GM23338 (cell line): ENCODE data around the gene PCSK6. TPM values are rescaled to one million over a fixed set of nuclear protein-coding genes. Genes with fewer than 3 reads are reported as not detected.

Experiments used
- ATAC-seq: fragments of 200-7000 bp; cut with Tn5 transposase; 3 replicates; pipeline ENCODE4 v1.9.1; 2020
- DNase-seq: peaks from one replicate; pipeline ENCODE4 v3.0.0-alpha.2; 2015; ENCODE audit warnings: low spot score
- H2AFZ ChIP-seq: fragments of 200-600 bp; sonication (generic); 2 replicates; pipeline ENCODE4 v1.8.0; 2016; ENCODE audit warnings: antibody characterized with exemption, mild to moderate bottlenecking, moderate library complexity
- H3F3A ChIP-seq: fragments of 200-600 bp; sonication (generic); replicated peaks from 2 replicates; pipeline ENCODE4 v1.8.0; 2017; ENCODE audit warnings: antibody characterized with exemption, mixed run types, low read depth
- H3K27ac ChIP-seq: fragments of 200-600 bp; sonication (generic); 2 replicates; pipeline ENCODE4 v1.6.1; 2016; ENCODE audit warnings: low read depth
- H3K27me3 ChIP-seq: fragments of 200-600 bp; sonication (generic); 2 replicates; pipeline ENCODE4 v1.8.0; 2016; ENCODE audit warnings: mild to moderate bottlenecking, mixed run types, moderate library complexity; ENCODE audit not compliant: insufficient read depth
- H3K36me3 ChIP-seq: fragments of 200-600 bp; sonication (generic); 2 replicates; pipeline ENCODE4 v1.8.0; 2016; ENCODE audit warnings: mild to moderate bottlenecking; ENCODE audit not compliant: insufficient read depth
- H3K4me1 ChIP-seq: fragments of 200-600 bp; sonication (generic); 2 replicates; pipeline ENCODE4 v1.8.0; 2016; ENCODE audit warnings: mild to moderate bottlenecking, moderate library complexity; ENCODE audit not compliant: insufficient read depth
- H3K4me2 ChIP-seq: fragments of 200-600 bp; sonication (generic); 2 replicates; pipeline ENCODE4 v1.7.1; 2017; ENCODE audit warnings: mixed run types
- H3K4me3 ChIP-seq: fragments of 200-600 bp; sonication (generic); 2 replicates; pipeline ENCODE4 v1.6.1; 2016; ENCODE audit warnings: mixed run types
- H3K79me2 ChIP-seq: fragments of 200-600 bp; sonication (generic); replicated peaks from 2 replicates; pipeline ENCODE4 v1.8.0; 2017; ENCODE audit warnings: mild to moderate bottlenecking; ENCODE audit not compliant: insufficient read depth
- H3K9me2 ChIP-seq: fragments of 200-600 bp; sonication (generic); 2 replicates; pipeline ENCODE4 v1.8.0; 2017; ENCODE audit not compliant: insufficient read depth
- H4K20me1 ChIP-seq: fragments of 200-600 bp; sonication (generic); replicated peaks from 2 replicates; pipeline ENCODE4 v1.8.0; 2017; ENCODE audit warnings: mild to moderate bottlenecking; ENCODE audit not compliant: insufficient read depth
- H3K27ac Mint-ChIP-seq: 2 replicates; pipeline ENCODE4 v1.8.0; 2020; ENCODE audit warnings: inconsistent platforms, mild to moderate bottlenecking, moderate library complexity, mixed read lengths
- H3K27me3 Mint-ChIP-seq: 3 replicates; pipeline ENCODE4 v1.8.0; 2022; ENCODE audit warnings: low read depth, mild to moderate bottlenecking, moderate library complexity, mixed read lengths, inconsistent platforms; ENCODE audit not compliant: insufficient read depth, poor library complexity
- H3K36me3 Mint-ChIP-seq: 3 replicates; pipeline ENCODE4 v1.8.0; 2021; ENCODE audit warnings: low read depth, mild to moderate bottlenecking, inconsistent platforms, moderate library complexity, mixed read lengths
- H3K4me1 Mint-ChIP-seq: 3 replicates; pipeline ENCODE4 v1.8.0; 2020; ENCODE audit warnings: mild to moderate bottlenecking, inconsistent platforms, mixed read lengths
- H3K4me3 Mint-ChIP-seq: 3 replicates; pipeline ENCODE4 v1.8.0; 2021; ENCODE audit warnings: moderate library complexity, mild to moderate bottlenecking, inconsistent platforms, mixed read lengths
- H3K9me3 Mint-ChIP-seq: 3 replicates; pipeline ENCODE4 v1.8.0; 2020; ENCODE audit warnings: moderate library complexity, mild to moderate bottlenecking, inconsistent platforms, mixed read lengths
- CREB1 ChIP-seq: fragments of 250-450 bp; sonication (Bioruptor Pico); IDR thresholded peaks from 2 replicates; pipeline ENCODE4 v1.5.0; 2020; ENCODE audit warnings: low read depth, mild to moderate bottlenecking, moderate library complexity
- CTCF ChIP-seq, 2 experiments: fragments of 200-600 bp in 1 of 2; sonication (generic) in 1 of 2; conservative IDR thresholded peaks; 2 replicates each; pipeline versions ENCODE4 v1.5.1 to v1.6.1; 2016 to 2017; ENCODE audit warnings: antibody characterized with exemption in 2 of 2, low read depth in 2 of 2, mild to moderate bottlenecking in 2 of 2, moderate library complexity in 1 of 2
- EZH2 ChIP-seq: fragments of 200-600 bp; sonication (generic); IDR thresholded peaks from one replicate; pipeline ENCODE4 v1.8.0; 2017; ENCODE audit warnings: antibody characterized with exemption, mild to moderate bottlenecking, low read depth; ENCODE audit not compliant: unreplicated experiment
- EZH2phosphoT487 ChIP-seq: fragments of 200-600 bp; sonication (generic); IDR thresholded peaks from one replicate; pipeline ENCODE4 v1.8.1; 2018; ENCODE audit warnings: antibody characterized with exemption; ENCODE audit not compliant: unreplicated experiment
- NANOG ChIP-seq: IDR thresholded peaks from 2 replicates; pipeline ENCODE4 v1.6.1; 2016; ENCODE audit warnings: antibody characterized with exemption, borderline replicate concordance
- POLR2AphosphoS5 ChIP-seq: IDR thresholded peaks from 2 replicates; pipeline ENCODE4 v1.6.1; 2016; ENCODE audit warnings: antibody characterized with exemption, low read depth
- STAT1 ChIP-seq: IDR thresholded peaks from one replicate; pipeline ENCODE4 v1.6.1; 2016; ENCODE audit warnings: antibody characterized with exemption; ENCODE audit not compliant: unreplicated experiment
- ZNF331 ChIP-seq: fragments of 250-450 bp; sonication (Bioruptor Pico); IDR thresholded peaks from 2 replicates; pipeline ENCODE4 v1.5.0; 2020; ENCODE audit warnings: low read depth, mild to moderate bottlenecking, moderate library complexity
- polyA plus RNA-seq: library from polyadenylated mRNA; unstranded; fragments of >200 nt; fragmentation: Nextera tagmentation; extraction: Ambion mirVana; gene quantifications from 2 replicates; pipeline ENCODE4 v1.2.1, GENCODE V29; 2016
- total RNA-seq: library from RNA; depleted of rRNA; stranded (reverse); fragments of >200 nt; shearing (Covaris generic); gene quantifications from 2 replicates; pipeline ENCODE4 v1.2.3, GENCODE V29; 2014

Gene PCSK6
- total and polyA plus RNA-seq, 2 experiments from 2014 or later, result 1.7 to 6.7 TPM

DNA sequence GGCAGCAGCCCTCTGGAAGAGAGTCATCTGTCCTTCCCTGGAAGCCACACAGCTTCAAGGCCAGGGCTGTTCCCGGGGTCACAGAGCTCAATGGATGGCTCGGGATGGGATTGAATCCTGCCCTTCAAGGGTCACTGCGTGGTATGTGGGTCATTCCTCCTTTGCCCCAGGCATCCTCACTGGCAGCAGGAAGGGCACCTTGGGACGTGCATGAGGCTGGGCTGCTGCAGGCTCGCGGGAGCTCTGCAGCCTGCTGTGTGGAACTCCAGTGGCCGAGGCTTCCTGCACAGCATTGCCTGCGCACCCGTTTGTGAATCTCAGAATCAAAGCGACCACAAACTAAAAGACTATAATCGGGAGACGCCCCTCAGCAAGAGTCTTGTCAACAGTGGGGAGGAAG is 60.7 kb downstream of the PCSK6 start:
- no peak overlapping the region for H3K4me2 ChIP-seq
- DNase-seq (no peak), ATAC-seq (no peak)
- no peaks in the 10 kb centered on the region for H3K79me2 ChIP-seq
- H3K27ac ChIP-seq, result no peak overlapping the region
- Mint-ChIP-seq H3K36me3 (no peaks in the 10 kb centered on the region), H3K4me3 (no peak overlapping the region), H3K4me1 (peaks cover 26% of the 10 kb centered on the region), H3K27ac (no peak overlapping the region; the same call in 1 of the 2 replicates), H3K9me3 (no peaks in the 10 kb centered on the region; the same call in 2 of the 3 replicates), H3K27me3 (peaks cover 37% of the 10 kb centered on the region)
- no peaks in the 10 kb centered on the region for H4K20me1 ChIP-seq
- no peak overlapping the region for H3K4me3 ChIP-seq
- no peak overlapping the region for H2AFZ ChIP-seq
- TF ChIP-seq EZH2, result no peak
- TF ChIP-seq NANOG, result no peak
- no peak for TF ChIP-seq CTCF (conservative IDR thresholded peaks at IDR 0.05; ENCODE audit: low read depth in 2 of 2)
- TF ChIP-seq STAT1, result no peak
- TF ChIP-seq EZH2phosphoT487, result no peak
- TF ChIP-seq POLR2AphosphoS5, result no peak
- TF ChIP-seq CREB1 (CRISPR knock-in tag), result no peak
- H3K27me3 ChIP-seq, result no peaks in the 10 kb centered on the region
- H3K4me1 ChIP-seq, result peaks cover 13% of the 10 kb centered on the region; the same call in 1 of the 2 replicates
- H3K9me2 ChIP-seq, result no peaks in the 10 kb centered on the region
- no peaks in the 10 kb centered on the region for H3K36me3 ChIP-seq
- H3F3A ChIP-seq, result no peaks in the 10 kb centered on the region

- Mint-ChIP-seq H3K9me3 (no peaks in the 10 kb centered on the region; the same call in 2 of the 3 replicates), H3K4me3 (no peak overlapping the region), H3K27ac (no peak overlapping the region), H3K36me3 (no peaks in the 10 kb centered on the region), H3K4me1 (peaks cover 20% of the 10 kb centered on the region), H3K27me3 (peaks cover 39% of the 10 kb centered on the region)
- Histone ChIP-seq H3K79me2 (no peaks in the 10 kb centered on the region), H3K4me3 (no peak overlapping the region), H3K9me2 (no peaks in the 10 kb centered on the region), H3K36me3 (no peaks in the 10 kb centered on the region), H3K4me2 (no peak overlapping the region), H3F3A (no peaks in the 10 kb centered on the region), H3K27me3 (no peaks in the 10 kb centered on the region), H2AFZ (no peak overlapping the region), H4K20me1 (no peaks in the 10 kb centered on the region), H3K27ac (no peak overlapping the region), H3K4me1 (peaks cover 13% of the 10 kb centered on the region; the same call in 1 of the 2 replicates)
- TF ChIP-seq CREB1 (CRISPR knock-in tag) (no peak), EZH2phosphoT487 (no peak), ZNF331 (CRISPR knock-in tag) (no peak), CTCF (conservative IDR thresholded peaks at IDR 0.05; ENCODE audit: low read depth in 2 of 2) (no peak)
- DNase-seq (no peak), ATAC-seq (no peak)
These were observed 61.7 kb downstream of the PCSK6 start for GRCh38 chr15:101427606-101428487.
